Chondrocyte (in vitro differentiated cells): Measurements from ENCODE around the gene FRMD6. TPM values are rescaled to one million over a fixed set of nuclear protein-coding genes. Genes with fewer than 3 reads are reported as not detected.

ENCODE experiments used
- DNase-seq: peaks from one replicate; pipeline ENCODE4 v3.0.0; 2021; ENCODE audit warnings: mixed read lengths, low spot score
- H3K27ac Mint-ChIP-seq: one replicate; pipeline ENCODE4 v1.8.0; 2021; ENCODE audit warnings: mild to moderate bottlenecking, moderate library complexity, mixed read lengths; ENCODE audit not compliant: unreplicated experiment
- H3K27me3 Mint-ChIP-seq: 2 replicates; pipeline ENCODE4 v1.8.0; 2021; ENCODE audit warnings: low read depth, mixed read lengths
- H3K36me3 Mint-ChIP-seq: 2 replicates; pipeline ENCODE4 v1.8.0; 2021; ENCODE audit warnings: low read depth, mixed read lengths
- H3K4me1 Mint-ChIP-seq: 2 replicates; pipeline ENCODE4 v1.8.0; 2021; ENCODE audit warnings: low read depth, mild to moderate bottlenecking, mixed read lengths
- H3K4me3 Mint-ChIP-seq: one replicate; pipeline ENCODE4 v1.8.0; 2021; ENCODE audit warnings: mild to moderate bottlenecking, moderate library complexity, mixed read lengths; ENCODE audit not compliant: unreplicated experiment
- H3K9me3 Mint-ChIP-seq: 2 replicates; pipeline ENCODE4 v1.8.0; 2021; ENCODE audit warnings: low read depth, mixed read lengths
- CTCF ChIP-seq: fragments of 200-600 bp; sonication (generic); IDR thresholded peaks from 2 replicates; pipeline ENCODE4 v1.5.0; 2021; ENCODE audit warnings: antibody characterized with exemption, mild to moderate bottlenecking, moderate library complexity
- total RNA-seq: library from RNA; stranded (reverse); gene quantifications from 3 replicates; pipeline ENCODE4 v1.2.1, GENCODE V29; 2021

FRMD6 gene
- total RNA-seq, 1 donor from 2014 or later, result 135 TPM

GRCh38 chr14:51780006-51780692 lies 128.4 kb downstream of the FRMD6 start:
- Mint-ChIP-seq H3K9me3 (no peaks in the 10 kb centered on the region), H3K4me3 (peak overlapping the region; percentile 41), H3K36me3 (no peaks in the 10 kb centered on the region), H3K27me3 (peaks cover 2% of the 10 kb centered on the region), H3K27ac (no peak overlapping the region), H3K4me1 (peaks cover 18% of the 10 kb centered on the region)
- peak; percentile 99 for TF ChIP-seq CTCF
- DNase-seq, result no peak

Other genes with a start within 250 kb of the FRMD6 start
- 2.4 to 5.1 TPM (median 2.9 TPM) in 3 replicates for gene GNG2, start 208.7 kb downstream of the FRMD6 start, total RNA-seq